ENCODE measurements around the gene SETDB1. TPM values are rescaled to one million over a fixed set of nuclear protein-coding genes. Genes with fewer than 3 reads are reported as not detected.

Gene SETDB1
- total RNA-seq, 2 donors from 2014 or later, result 68.6 to 73.5 TPM

DNA sequence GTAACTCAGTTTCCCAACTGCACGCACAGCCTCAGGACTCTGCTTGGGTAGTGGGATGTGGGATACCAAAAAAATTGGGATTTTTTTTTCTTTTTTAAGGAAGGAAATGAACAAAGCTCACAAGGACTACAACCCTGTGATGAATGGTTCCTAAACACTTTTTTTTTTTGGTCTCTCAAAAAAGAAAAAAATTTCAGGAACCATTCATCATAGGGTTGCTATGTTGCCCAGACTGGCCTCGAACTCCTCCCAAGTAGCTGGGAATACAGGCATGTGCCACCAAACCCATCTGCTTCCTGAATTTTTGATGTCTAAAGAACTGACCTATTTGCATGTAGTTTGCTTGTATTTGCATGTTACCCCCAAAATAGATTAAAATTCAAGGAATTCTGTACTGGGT, 73.8 kb downstream of the SETDB1 start:
- H3K27ac Mint-ChIP-seq, result no peak overlapping the region
- TF ChIP-seq CTCF (conservative IDR thresholded peaks at IDR 0.05), result no peak

DNA sequence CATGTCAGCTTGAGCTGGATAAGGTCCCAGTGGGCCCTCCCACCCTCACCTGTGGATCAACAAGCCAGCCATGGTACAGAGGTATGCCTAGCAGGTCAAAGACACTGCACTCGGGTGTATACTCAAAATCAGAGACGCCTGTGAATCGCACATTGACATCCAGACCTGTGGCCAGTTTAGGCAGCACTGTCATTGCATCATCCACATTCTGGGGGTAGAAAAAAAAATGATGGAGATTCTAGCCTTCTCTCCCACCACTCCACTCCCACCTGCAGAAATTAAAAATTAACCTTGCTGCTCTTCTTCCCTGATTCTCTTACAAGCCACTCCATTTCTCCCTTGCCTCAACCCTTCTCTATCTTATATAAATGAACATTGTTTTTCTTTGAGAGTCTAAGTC, 74.2 kb downstream of the SETDB1 start:
- Histone ChIP-seq H3K27me3 (ENCODE audit: control insufficient read depth, insufficient read depth, low read length, poor library complexity, severe bottlenecking) (no peaks in the 10 kb centered on the region), H3K9ac (ENCODE audit: extremely low read depth, low read length, poor library complexity, severe bottlenecking) (no peak overlapping the region), H3K36me3 (ENCODE audit: control insufficient read depth, insufficient read depth, low read length) (no peaks in the 10 kb centered on the region), H3K9me3 (ENCODE audit: control insufficient read depth, low read length) (no peaks in the 10 kb centered on the region), H3K4me1 (ENCODE audit: control insufficient read depth, insufficient read depth, low read length) (peaks cover 2% of the 10 kb centered on the region), H3K27ac (ENCODE audit: low read depth, low read length) (no peak overlapping the region), H3K4me3 (ENCODE audit: low read length) (no peak overlapping the region)
- Mint-ChIP-seq H3K27ac (no peak overlapping the region), H3K4me1 (peaks cover 9% of the 10 kb centered on the region), H3K9me3 (no peaks in the 10 kb centered on the region), H3K36me3 (ENCODE audit: low read depth) (no peaks in the 10 kb centered on the region), H3K4me3 (no peak overlapping the region), H3K27me3 (ENCODE audit: insufficient read depth) (no peaks in the 10 kb centered on the region)
- no peak for DNase-seq
- WGBS, 2 experiments (ENCODE audit: insufficient coverage in 1 of 2, insufficient read length in 1 of 2), result 95 to 100% methylated on average over 3 of the region's 3 CpGs
- no peak for TF ChIP-seq CTCF (conservative IDR thresholded peaks at IDR 0.05)

More for the DNA sequence above, 73.8 kb downstream of the SETDB1 start:
- H3K4me1 ChIP-seq (ENCODE audit: control insufficient read depth, insufficient read depth, low read length), result peaks cover 2% of the 10 kb centered on the region
- Mint-ChIP-seq H3K9me3 (no peaks in the 10 kb centered on the region), H3K27me3 (ENCODE audit: insufficient read depth) (no peaks in the 10 kb centered on the region), H3K4me3 (no peak overlapping the region), H3K36me3 (ENCODE audit: low read depth) (no peaks in the 10 kb centered on the region), H3K4me1 (peaks cover 9% of the 10 kb centered on the region)
- H3K27me3 ChIP-seq (ENCODE audit: control insufficient read depth, insufficient read depth, low read length, poor library complexity, severe bottlenecking), result no peaks in the 10 kb centered on the region
- H3K9me3 ChIP-seq (ENCODE audit: control insufficient read depth, low read length), result no peaks in the 10 kb centered on the region
- no peak for DNase-seq
- H3K9ac ChIP-seq (ENCODE audit: extremely low read depth, low read length, poor library complexity, severe bottlenecking), result no peak overlapping the region
- 80 to 88% methylated on average over 1 to 2 of the region's 2 CpGs for WGBS, 2 experiments (ENCODE audit: insufficient coverage in 1 of 2, insufficient read length in 1 of 2)
- H3K27ac ChIP-seq (ENCODE audit: low read depth, low read length), result no peak overlapping the region
- H3K4me3 ChIP-seq (ENCODE audit: low read length), result no peak overlapping the region
- H3K36me3 ChIP-seq (ENCODE audit: control insufficient read depth, insufficient read depth, low read length), result no peaks in the 10 kb centered on the region

GRCh38 chr1:151001602-151002001, 75.4 kb downstream of the SETDB1 start:
- Mint-ChIP-seq H3K4me1 (peaks cover 16% of the 10 kb centered on the region), H3K27ac (no peak overlapping the region), H3K4me3 (no peak overlapping the region), H3K36me3 (ENCODE audit: low read depth) (no peaks in the 10 kb centered on the region), H3K27me3 (ENCODE audit: insufficient read depth) (no peaks in the 10 kb centered on the region), H3K9me3 (no peaks in the 10 kb centered on the region)
- Histone ChIP-seq H3K4me3 (ENCODE audit: low read length) (no peak overlapping the region), H3K36me3 (ENCODE audit: control insufficient read depth, insufficient read depth, low read length) (no peaks in the 10 kb centered on the region), H3K27me3 (ENCODE audit: control insufficient read depth, insufficient read depth, low read length, poor library complexity, severe bottlenecking) (no peaks in the 10 kb centered on the region), H3K9me3 (ENCODE audit: control insufficient read depth, low read length) (no peaks in the 10 kb centered on the region), H3K27ac (ENCODE audit: low read depth, low read length) (no peak overlapping the region), H3K4me1 (ENCODE audit: control insufficient read depth, insufficient read depth, low read length) (no peaks in the 10 kb centered on the region), H3K9ac (ENCODE audit: extremely low read depth, low read length, poor library complexity, severe bottlenecking) (no peak overlapping the region)
- 91 to 98% methylated on average over 4 of the region's 4 CpGs for WGBS, 2 experiments (ENCODE audit: insufficient coverage in 1 of 2, insufficient read length in 1 of 2)
- TF ChIP-seq CTCF (conservative IDR thresholded peaks at IDR 0.05), result no peak
- DNase-seq, result no peak
